ENCODE data around the gene ATAD3C.
A peak's percentile ranks its signal among the peaks of the same experiment; 100 is the strongest.
"Not testable (repeated sequence)": the region's sequence is repeated elsewhere in the genome, so short reads cannot be mapped to it uniquely, and the experiment has no call there.

ATAD3C gene

GRCh38 chr1:1479547-1480487, 30.3 kb downstream of the ATAD3C start:
- no peak for DNase-seq

GRCh38 chr1:1480488-1480867, 31.0 kb downstream of the ATAD3C start:
- DNase-seq = not testable (repeated sequence)

- DNase-seq = not testable (repeated sequence)
Measured at GRCh38 chr1:1481811-1482210, 32.3 kb downstream of the ATAD3C start.

GRCh38 chr1:1482856-1483255, 33.4 kb downstream of the ATAD3C start:
- DNase-seq = no peak

GRCh38 chr1:1483714-1484113, 34.2 kb downstream of the ATAD3C start:
- DNase-seq = no peak

GRCh38 chr1:1484976-1485750, 35.7 kb downstream of the ATAD3C start:
- DNase-seq = not testable (repeated sequence)

- not testable (repeated sequence) for DNase-seq
Measured at GRCh38 chr1:1485755-1486317, 36.3 kb downstream of the ATAD3C start.

- DNase-seq = no peak
Measured at GRCh38 chr1:1487701-1488100, 38.2 kb downstream of the ATAD3C start.

GRCh38 chr1:1489231-1489630, 39.7 kb downstream of the ATAD3C start:
- DNase-seq = no peak

GRCh38 chr1:1489861-1490260, 40.4 kb downstream of the ATAD3C start:
- DNase-seq = no peak

- DNase-seq = no peak
Measured at GRCh38 chr1:1490633-1491230, 41.2 kb downstream of the ATAD3C start.

- no peak for DNase-seq
Measured at GRCh38 chr1:1491601-1492000, 42.1 kb downstream of the ATAD3C start.

- not testable (repeated sequence) for DNase-seq
Measured at GRCh38 chr1:1494311-1494710, 44.8 kb downstream of the ATAD3C start.

GRCh38 chr1:1495461-1495975, 46.0 kb downstream of the ATAD3C start:
- DNase-seq = not testable (repeated sequence)

- peak; percentile 49 to 85 (median 69) for DNase-seq
Measured at GRCh38 chr1:1504777-1505365, 55.4 kb downstream of the ATAD3C start.

GRCh38 chr1:1505366-1505798, 55.9 kb downstream of the ATAD3C start:
- peak in 1 of 5 experiments; percentile 14 for DNase-seq

GRCh38 chr1:1505801-1506200, 56.3 kb downstream of the ATAD3C start:
- DNase-seq = not testable (repeated sequence)

GRCh38 chr1:1507305-1507704, 57.8 kb downstream of the ATAD3C start:
- DNase-seq = no peak

GRCh38 chr1:1508775-1509464, 59.4 kb downstream of the ATAD3C start:
- DNase-seq = not testable (repeated sequence)

- not testable (repeated sequence) for DNase-seq
Measured at GRCh38 chr1:1509465-1509850, 60.0 kb downstream of the ATAD3C start.

- peak in 1 of 5 experiments; percentile 16 for DNase-seq
Measured at GRCh38 chr1:1510912-1511532, 61.5 kb downstream of the ATAD3C start.

All from T-helper 2 cell (primary cell).